ENCODE data around the gene C18orf32. TPM values are rescaled to one million over a fixed set of nuclear protein-coding genes. Genes with fewer than 3 reads are reported as not detected.
"Not testable (repeated sequence)": the region's sequence is repeated elsewhere in the genome, so short reads cannot be mapped to it uniquely, and the experiment has no call there.

Gene C18orf32
- total and polyA plus RNA-seq, 2 donors (not counting 1 experiment from before 2014, with no cell fraction given) = 11.9 to 39.1 TPM

DNA sequence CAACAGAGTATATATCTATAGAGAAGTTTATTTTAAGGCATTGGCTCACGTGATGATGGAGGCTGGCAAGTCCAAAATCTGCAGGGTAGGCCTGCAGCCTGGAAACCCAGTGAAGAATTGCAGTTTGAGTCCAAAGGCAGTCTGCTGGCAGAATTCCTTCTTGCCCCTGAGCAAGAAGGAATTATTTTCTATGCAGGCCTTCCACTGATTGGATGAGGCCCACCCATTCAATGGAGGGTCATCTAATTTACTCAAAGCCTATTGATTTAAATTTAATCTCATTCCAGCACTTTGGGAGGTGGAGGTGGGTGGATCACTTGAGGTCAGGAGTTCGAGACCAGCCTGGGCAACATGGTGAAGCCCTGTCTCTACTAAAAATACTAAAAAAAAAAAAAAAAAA lies 30.4 kb upstream of the C18orf32 start:
- Histone ChIP-seq H4K20me1 (ENCODE audit: control insufficient read depth, extremely low read depth, insufficient read depth, low read length) (no peaks in the 10 kb centered on the region), H3K4me3 (replicated peaks in 1 of 4; ENCODE audit: control extremely low read depth in 1 of 4, insufficient read depth in 1 of 4, low read depth in 3 of 4, low read length in 4 of 4) (no peak overlapping the region), H3K9ac (ENCODE audit: insufficient read depth, low read length) (no peak overlapping the region), H3K4me2 (ENCODE audit: extremely low read depth, insufficient read depth, low read length) (no peak overlapping the region), H3K27ac (ENCODE audit: insufficient read depth, low read length) (no peak overlapping the region), H3K79me2 (ENCODE audit: control insufficient read depth, insufficient read depth, low read length) (no peaks in the 10 kb centered on the region), H3K4me1 (ENCODE audit: control insufficient read depth, extremely low read depth, insufficient read depth, low read length) (no peaks in the 10 kb centered on the region), H3K27me3 (ENCODE audit: control insufficient read depth, insufficient read depth, low read length) (no peaks in the 10 kb centered on the region), H2AFZ (ENCODE audit: low read length) (no peak overlapping the region), H3K9me3 (ENCODE audit: control insufficient read depth, insufficient read depth, low read depth, low read length) (no peaks in the 10 kb centered on the region), H3K36me3 (ENCODE audit: control insufficient read depth, insufficient read depth, low read length) (no peaks in the 10 kb centered on the region)
- no peak for DNase-seq (ENCODE audit: low read depth in 2 of 2)
- no peak for TF ChIP-seq EZH2 (IDR thresholded peaks at IDR 0.05; ENCODE audit: low read length, missing control alignments)
- TF ChIP-seq, protein P1, sequence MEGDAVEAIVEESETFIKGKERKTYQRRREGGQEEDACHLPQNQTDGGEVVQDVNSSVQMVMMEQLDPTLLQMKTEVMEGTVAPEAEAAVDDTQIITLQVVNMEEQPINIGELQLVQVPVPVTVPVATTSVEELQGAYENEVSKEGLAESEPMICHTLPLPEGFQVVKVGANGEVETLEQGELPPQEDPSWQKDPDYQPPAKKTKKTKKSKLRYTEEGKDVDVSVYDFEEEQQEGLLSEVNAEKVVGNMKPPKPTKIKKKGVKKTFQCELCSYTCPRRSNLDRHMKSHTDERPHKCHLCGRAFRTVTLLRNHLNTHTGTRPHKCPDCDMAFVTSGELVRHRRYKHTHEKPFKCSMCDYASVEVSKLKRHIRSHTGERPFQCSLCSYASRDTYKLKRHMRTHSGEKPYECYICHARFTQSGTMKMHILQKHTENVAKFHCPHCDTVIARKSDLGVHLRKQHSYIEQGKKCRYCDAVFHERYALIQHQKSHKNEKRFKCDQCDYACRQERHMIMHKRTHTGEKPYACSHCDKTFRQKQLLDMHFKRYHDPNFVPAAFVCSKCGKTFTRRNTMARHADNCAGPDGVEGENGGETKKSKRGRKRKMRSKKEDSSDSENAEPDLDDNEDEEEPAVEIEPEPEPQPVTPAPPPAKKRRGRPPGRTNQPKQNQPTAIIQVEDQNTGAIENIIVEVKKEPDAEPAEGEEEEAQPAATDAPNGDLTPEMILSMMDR (conservative IDR thresholded peaks at IDR 0.05 in 1 of 2, IDR thresholded peaks at IDR 0.05 in 1 of 2; ENCODE audit: low read depth in 1 of 2, low read length in 2 of 2) = no peak

DNA sequence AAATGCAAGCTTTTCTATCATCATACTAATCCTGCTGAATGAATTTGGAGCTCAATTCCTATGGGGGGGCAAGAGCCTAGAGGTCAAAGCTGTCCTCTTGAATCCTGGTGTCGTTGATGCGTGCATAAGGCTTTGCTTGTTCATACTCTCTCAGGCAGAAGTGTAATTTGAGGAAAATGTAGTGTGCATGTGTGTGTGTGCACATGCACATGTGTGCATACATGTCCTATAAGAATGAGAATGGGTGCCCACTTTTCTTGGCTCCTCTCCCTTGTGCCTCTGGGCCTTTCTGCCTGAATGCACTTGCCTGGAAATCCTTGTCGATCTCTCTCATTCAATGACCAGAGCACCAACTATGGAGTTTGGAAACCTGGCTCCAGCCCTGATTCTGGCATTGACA lies 28.5 kb upstream of the C18orf32 start:
- no peak overlapping the region for H2AFZ ChIP-seq (ENCODE audit: low read length)
- H3K9ac ChIP-seq (ENCODE audit: insufficient read depth, low read length) = no peak overlapping the region
- no peak overlapping the region for H3K4me3 ChIP-seq (replicated peaks in 1 of 4; ENCODE audit: control extremely low read depth in 1 of 4, insufficient read depth in 1 of 4, low read depth in 3 of 4, low read length in 4 of 4)
- no peaks in the 10 kb centered on the region for H3K9me3 ChIP-seq (ENCODE audit: control insufficient read depth, insufficient read depth, low read depth, low read length)
- no peaks in the 10 kb centered on the region for H4K20me1 ChIP-seq (ENCODE audit: control insufficient read depth, extremely low read depth, insufficient read depth, low read length)
- no peaks in the 10 kb centered on the region for H3K36me3 ChIP-seq (ENCODE audit: control insufficient read depth, insufficient read depth, low read length)
- H3K79me2 ChIP-seq (ENCODE audit: control insufficient read depth, insufficient read depth, low read length) = no peaks in the 10 kb centered on the region
- H3K4me2 ChIP-seq (ENCODE audit: extremely low read depth, insufficient read depth, low read length) = no peak overlapping the region
- no peak for TF ChIP-seq EZH2 (IDR thresholded peaks at IDR 0.05; ENCODE audit: low read length, missing control alignments)
- TF ChIP-seq, protein P1 (conservative IDR thresholded peaks at IDR 0.05 in 1 of 2, IDR thresholded peaks at IDR 0.05 in 1 of 2; ENCODE audit: low read depth in 1 of 2, low read length in 2 of 2) = no peak
- H3K27ac ChIP-seq (ENCODE audit: insufficient read depth, low read length) = no peak overlapping the region
- no peaks in the 10 kb centered on the region for H3K27me3 ChIP-seq (ENCODE audit: control insufficient read depth, insufficient read depth, low read length)
- H3K4me1 ChIP-seq (ENCODE audit: control insufficient read depth, extremely low read depth, insufficient read depth, low read length) = no peaks in the 10 kb centered on the region
- no peak for DNase-seq (ENCODE audit: low read depth in 2 of 2)

DNA sequence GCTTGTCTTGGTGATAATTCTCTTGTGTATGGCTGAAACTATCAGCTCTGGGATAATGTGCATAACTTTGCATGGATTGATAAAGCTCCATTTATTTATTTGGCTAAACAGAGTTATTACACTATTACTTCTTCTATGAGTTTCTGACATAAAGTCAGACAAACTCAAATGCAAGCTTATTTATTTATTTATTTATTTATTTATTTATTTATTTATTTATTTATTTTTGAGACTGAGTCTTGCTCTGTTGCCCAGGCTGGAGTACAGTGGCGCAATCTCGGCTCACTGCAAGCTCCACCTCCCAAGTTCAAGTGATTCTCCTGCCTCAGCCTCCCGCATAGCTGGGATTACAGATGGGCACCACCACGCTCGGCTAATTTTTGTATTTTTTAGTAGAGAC lies 28.0 kb upstream of the C18orf32 start:
- H3K4me1 ChIP-seq (ENCODE audit: control insufficient read depth, extremely low read depth, insufficient read depth, low read length) = not testable (repeated sequence)

More for the DNA sequence above, 28.0 kb upstream of the C18orf32 start:
- not testable (repeated sequence) for H3K4me2 ChIP-seq (ENCODE audit: extremely low read depth, insufficient read depth, low read length); H3K27ac ChIP-seq (ENCODE audit: insufficient read depth, low read length); H4K20me1 ChIP-seq (ENCODE audit: control insufficient read depth, extremely low read depth, insufficient read depth, low read length); H3K4me3 ChIP-seq (replicated peaks in 1 of 4; ENCODE audit: control extremely low read depth in 1 of 4, insufficient read depth in 1 of 4, low read depth in 3 of 4, low read length in 4 of 4); H3K79me2 ChIP-seq (ENCODE audit: control insufficient read depth, insufficient read depth, low read length); H3K27me3 ChIP-seq (ENCODE audit: control insufficient read depth, insufficient read depth, low read length); H3K9ac ChIP-seq (ENCODE audit: insufficient read depth, low read length); DNase-seq (ENCODE audit: low read depth in 2 of 2); H3K9me3 ChIP-seq (ENCODE audit: control insufficient read depth, insufficient read depth, low read depth, low read length); H3K36me3 ChIP-seq (ENCODE audit: control insufficient read depth, insufficient read depth, low read length); H2AFZ ChIP-seq (ENCODE audit: low read length)
